Measurements from ENCODE around the gene FAM181B. TPM values are rescaled to one million over a fixed set of nuclear protein-coding genes. Genes with fewer than 3 reads are reported as not detected.

The FAM181B gene
- total RNA-seq, 2 donors from 2014 or later, result 1.0 to 5.9 TPM

GRCh38 chr11:82734120-82734479, 436 bp upstream of the FAM181B start:
- DNase-seq (no peak), ATAC-seq (no peak)
- H3K4me3 ChIP-seq, result no peak overlapping the region
- H3K4me1 ChIP-seq, result peaks cover 7% of the 10 kb centered on the region
- H3K36me3 ChIP-seq (replicated peaks in 1 of 2; ENCODE audit: insufficient read depth in 1 of 2, low read depth in 2 of 2), result no peaks in the 10 kb centered on the region
- H3K27ac ChIP-seq, result peak overlapping the region in 2 of 4 donors; percentile 64 to 72
- intact Hi-C loops (cut with DNase I), result no loop called here
- H3K27me3 ChIP-seq, result no peaks in the 10 kb centered on the region
- no peaks in the 10 kb centered on the region for H3K9me3 ChIP-seq
- WGBS, 2 donors, result 51 to 61% methylated on average over 9 of the region's 9 CpGs
- TF ChIP-seq CTCF (IDR thresholded peaks at IDR 0.05) (no peak), POLR2A (IDR thresholded peaks at IDR 0.05) (no peak)

GRCh38 chr11:82732734-82733443, 775 bp downstream of the FAM181B start:
- H3K27me3 ChIP-seq, result no peaks in the 10 kb centered on the region

GRCh38 chr11:82732348-82732733, 1.3 kb downstream of the FAM181B start:
- WGBS, 2 donors, result 16 to 29% methylated on average over 21 to 33 of the region's 37 CpGs
- Histone ChIP-seq H3K4me3 (peak overlapping the region; percentile 14 to 32), H3K4me1 (peaks cover 7% of the 10 kb centered on the region), H3K27ac (peak overlapping the region in 1 of 4 donors; percentile 72), H3K36me3 (replicated peaks in 1 of 2; ENCODE audit: insufficient read depth in 1 of 2, low read depth in 2 of 2) (no peaks in the 10 kb centered on the region), H3K9me3 (no peaks in the 10 kb centered on the region), H3K27me3 (no peaks in the 10 kb centered on the region)
- DNase-seq (peak in 1 of 4 donors; percentile 23), ATAC-seq (no peak)
- no peak for TF ChIP-seq POLR2A (IDR thresholded peaks at IDR 0.05)
- TF ChIP-seq CTCF (IDR thresholded peaks at IDR 0.05), result no peak
- intact Hi-C loops (cut with DNase I), result no loop called here

More at GRCh38 chr11:82732734-82733443, 775 bp downstream of the FAM181B start:
- peaks cover 7% of the 10 kb centered on the region for H3K4me1 ChIP-seq
- ATAC-seq (peak; percentile 63), DNase-seq (peak; percentile 20 to 52 (median 30))
- no peaks in the 10 kb centered on the region for H3K9me3 ChIP-seq
- H3K4me3 ChIP-seq, result peak overlapping the region; percentile 14 to 51
- no peaks in the 10 kb centered on the region for H3K36me3 ChIP-seq (replicated peaks in 1 of 2; ENCODE audit: insufficient read depth in 1 of 2, low read depth in 2 of 2)
- no peak for TF ChIP-seq POLR2A (IDR thresholded peaks at IDR 0.05)
- peak in 1 of 7 experiments; percentile 12 for TF ChIP-seq CTCF (IDR thresholded peaks at IDR 0.05)
- H3K27ac ChIP-seq, result peak overlapping the region in 2 of 4 donors; percentile 64 to 72
- 1 to 3% methylated on average over 13 to 29 of the region's 93 CpGs for WGBS, 2 donors
- intact Hi-C loops (cut with DNase I), result no loop called here

- no peak overlapping the region for H3K27ac ChIP-seq
- H3K9me3 ChIP-seq, result no peaks in the 10 kb centered on the region
- peaks cover 7% of the 10 kb centered on the region for H3K4me1 ChIP-seq
- 59 to 62% methylated on average over 11 of the region's 11 CpGs for WGBS, 2 donors
- TF ChIP-seq CTCF (IDR thresholded peaks at IDR 0.05) (no peak), POLR2A (IDR thresholded peaks at IDR 0.05) (no peak)
- no peak overlapping the region for H3K4me3 ChIP-seq
- no peaks in the 10 kb centered on the region for H3K36me3 ChIP-seq (replicated peaks in 1 of 2; ENCODE audit: insufficient read depth in 1 of 2, low read depth in 2 of 2)
- no peak for DNase-seq
- no peaks in the 10 kb centered on the region for H3K27me3 ChIP-seq
- intact Hi-C loops (cut with DNase I), result no loop called here
- no peak for ATAC-seq
These were observed 1.9 kb downstream of the FAM181B start for GRCh38 chr11:82731691-82732277.
